HG02943 (cell line): Measurements from ENCODE around the gene NT5E.
"Not testable (repeated sequence)": the region's sequence is repeated elsewhere in the genome, so short reads cannot be mapped to it uniquely, and the experiment has no call there.

Experiments used
- ATAC-seq: cut with Tn5 transposase; IDR thresholded peaks from one replicate; pipeline ENCODE4 v1.9.1; 2021; ENCODE audit warnings: mild to moderate bottlenecking, low read depth, moderate library complexity; ENCODE audit not compliant: unreplicated experiment

Gene NT5E

DNA sequence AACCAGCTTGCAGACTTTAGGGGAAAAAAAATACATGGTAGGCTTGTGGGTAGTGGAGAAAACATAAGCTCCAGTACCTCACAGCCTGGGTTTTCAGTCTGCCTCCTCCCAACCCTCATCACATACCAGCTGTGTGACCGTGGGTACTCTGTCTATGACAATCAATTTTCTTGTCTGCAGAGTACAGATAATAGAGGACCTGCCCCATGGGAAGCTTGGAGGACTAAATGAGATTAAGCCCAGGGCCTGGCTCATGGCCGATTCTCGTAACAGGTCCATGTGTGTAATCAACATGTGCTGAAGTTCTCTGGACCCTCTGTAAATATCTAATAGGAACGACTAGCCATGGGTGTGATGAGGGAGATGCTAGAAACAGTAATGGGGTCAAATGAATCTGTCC is 34.0 kb downstream of the NT5E start:
- ATAC-seq, result no peak

DNA sequence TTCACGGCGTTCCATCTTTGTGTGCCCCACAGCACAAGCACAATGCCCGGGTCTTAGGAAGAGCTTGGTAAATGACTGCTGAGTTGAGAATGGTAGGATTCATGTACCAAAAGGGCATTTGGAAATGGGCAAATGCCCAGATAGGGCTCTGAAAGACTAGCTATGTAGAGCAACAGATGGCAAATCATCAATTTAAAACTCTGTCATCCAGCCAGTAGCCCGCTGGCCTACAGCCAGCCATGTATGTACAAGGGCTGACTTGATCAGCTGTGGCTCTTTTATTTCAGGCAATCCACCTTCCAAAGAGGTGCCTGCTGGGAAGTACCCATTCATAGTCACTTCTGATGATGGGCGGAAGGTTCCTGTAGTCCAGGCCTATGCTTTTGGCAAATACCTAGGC is 35.1 kb downstream of the NT5E start:
- ATAC-seq, result no peak

- ATAC-seq, result no peak
Observed at GRCh38 chr6:85490516-85491248, 40.8 kb downstream of the NT5E start.

DNA sequence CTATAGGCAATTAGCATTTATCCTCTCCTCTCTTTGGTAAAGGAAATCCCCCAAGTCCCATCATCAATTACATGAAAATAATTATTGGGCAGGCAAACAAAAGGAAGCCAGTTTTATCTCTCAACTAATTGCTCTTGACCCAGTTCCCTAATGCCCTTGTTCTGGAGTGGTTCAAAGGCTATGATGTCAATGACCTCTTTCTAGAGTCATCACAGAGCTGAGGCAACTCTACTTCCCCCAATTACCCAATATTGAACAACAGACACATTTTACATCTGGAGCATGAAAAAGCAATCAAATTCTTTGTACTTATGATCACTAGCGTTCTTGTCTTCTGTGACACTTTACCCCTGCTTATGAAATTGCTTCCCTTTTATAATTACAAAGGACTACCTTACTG is 43.5 kb downstream of the NT5E start:
- no peak for ATAC-seq

DNA sequence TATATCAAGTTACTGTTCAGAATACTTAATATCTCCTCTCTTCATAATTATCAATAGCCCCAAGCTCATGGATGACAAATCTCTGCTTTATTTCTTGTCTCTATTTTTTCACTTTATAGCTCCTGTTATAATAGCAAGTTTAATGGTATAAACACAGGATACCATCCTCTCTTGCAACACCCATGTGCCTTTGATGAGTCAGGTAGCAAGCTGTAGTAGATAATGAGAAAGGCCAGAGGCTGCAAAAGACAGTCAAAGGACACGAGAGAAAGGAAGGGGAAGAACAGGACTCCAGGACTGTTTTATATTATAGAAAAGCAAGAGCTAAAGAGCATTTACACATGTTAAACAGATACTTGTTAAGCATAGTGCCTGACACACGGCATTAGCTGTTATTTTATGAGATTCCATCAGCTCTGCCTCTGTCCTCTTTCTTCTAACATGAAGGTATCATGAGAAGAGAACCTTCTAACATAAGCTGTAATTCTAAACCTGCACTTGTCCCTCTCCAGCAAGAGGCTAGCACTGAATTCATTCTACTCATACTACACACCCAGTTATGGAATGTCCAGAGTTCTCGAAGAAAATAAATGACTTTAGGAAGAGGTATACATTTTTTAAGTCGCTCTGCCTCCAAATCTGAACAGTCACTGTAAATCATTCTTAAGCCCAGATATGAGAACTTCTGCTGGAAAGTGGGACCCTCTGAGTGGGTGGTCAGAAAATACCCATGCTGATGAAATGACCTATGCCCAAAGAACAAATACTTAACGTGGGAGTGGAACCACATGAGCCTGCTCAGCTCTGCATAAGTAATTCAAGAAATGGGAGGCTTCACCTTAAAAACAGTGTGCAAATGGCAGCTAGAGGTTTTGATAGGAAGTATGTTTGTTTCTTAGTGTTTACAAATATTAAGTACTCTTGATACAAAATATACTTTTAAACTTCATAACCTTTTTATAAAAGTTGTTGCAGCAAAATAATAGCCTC is 45.0 kb downstream of the NT5E start:
- no peak for ATAC-seq

DNA sequence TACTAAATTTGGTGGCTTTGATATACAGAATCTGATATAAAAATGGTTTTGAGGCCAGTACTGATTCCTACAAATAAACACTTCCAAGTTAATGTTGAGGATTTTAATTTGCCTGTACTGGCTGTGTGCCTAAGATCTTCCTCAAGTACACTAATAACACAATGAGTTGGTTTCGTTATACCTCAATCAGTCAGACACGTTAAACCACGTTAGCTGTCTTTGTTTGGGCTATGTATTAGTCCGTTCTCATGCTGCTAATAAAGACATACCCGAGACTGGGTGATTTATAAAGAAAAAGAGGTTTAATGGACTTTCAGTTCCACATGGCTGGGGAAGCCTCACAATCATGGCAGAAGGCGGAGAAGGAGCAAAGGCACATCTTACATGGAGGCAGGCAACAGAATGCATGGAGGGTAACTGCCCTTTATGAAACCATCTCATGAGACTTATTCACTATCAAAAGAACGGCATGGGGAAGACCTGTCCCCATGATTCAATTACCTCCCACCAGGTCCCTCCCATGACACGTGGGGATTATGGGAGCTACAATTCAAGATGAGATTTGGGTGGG is 46.2 kb downstream of the NT5E start:
- no peak for ATAC-seq

DNA sequence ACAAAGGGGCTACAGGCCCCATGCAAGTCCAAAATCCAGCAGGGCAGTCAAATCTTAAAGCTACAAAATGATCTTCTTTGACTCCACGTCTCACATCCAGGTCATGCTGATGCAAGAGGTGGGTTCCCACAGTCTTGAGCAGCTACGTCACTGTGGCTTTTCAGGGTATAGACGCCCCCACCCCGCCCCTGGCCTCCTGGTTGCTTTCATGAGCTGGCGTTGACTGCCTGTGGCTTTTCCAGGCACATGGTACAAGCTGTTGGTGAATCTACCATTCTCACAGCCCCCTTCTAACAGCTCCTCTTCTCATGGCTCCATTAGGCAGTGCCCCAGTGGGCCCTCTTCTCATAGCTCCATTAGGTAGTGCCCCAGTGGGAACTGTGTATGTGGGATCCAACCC is 47.0 kb downstream of the NT5E start:
- ATAC-seq, result no peak

DNA sequence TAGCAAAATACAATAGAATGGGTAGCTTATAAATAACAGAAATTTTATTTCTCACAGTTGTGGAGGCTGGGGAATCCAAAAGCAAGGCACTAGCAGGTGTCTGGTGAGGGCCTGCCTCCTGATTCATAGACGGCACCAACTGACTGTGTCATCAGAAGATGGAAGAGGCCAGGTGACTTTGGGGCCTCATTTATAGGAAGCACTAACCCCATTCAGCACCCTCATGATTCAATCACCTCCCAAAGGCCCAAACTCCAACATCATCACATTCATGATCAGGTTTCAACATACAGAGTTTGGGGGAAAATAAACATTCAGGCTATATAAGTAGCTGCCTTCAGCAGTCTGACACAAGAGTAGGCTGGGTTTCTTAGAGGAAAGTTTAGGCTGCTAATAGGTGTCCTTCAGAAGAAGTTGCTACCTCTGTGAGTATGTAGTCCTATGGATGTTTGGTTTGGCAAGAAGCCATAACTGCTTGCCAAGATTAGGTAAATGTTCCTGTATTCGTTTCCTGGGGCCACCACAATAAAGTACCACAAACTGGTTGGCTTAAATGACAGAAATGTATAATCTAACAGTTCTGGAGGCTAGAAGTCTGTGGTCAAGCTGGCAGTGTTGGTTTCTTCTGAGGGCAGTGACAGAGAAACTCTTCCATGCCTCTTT is 48.8 kb downstream of the NT5E start:
- no peak for ATAC-seq

- ATAC-seq, result no peak
Observed at GRCh38 chr6:85506441-85507093, 56.7 kb downstream of the NT5E start.

GRCh38 chr6:85516168-85516567 is 66.3 kb downstream of the NT5E start:
- no peak for ATAC-seq

GRCh38 chr6:85524281-85524680 is 74.4 kb downstream of the NT5E start:
- not testable (repeated sequence) for ATAC-seq

DNA sequence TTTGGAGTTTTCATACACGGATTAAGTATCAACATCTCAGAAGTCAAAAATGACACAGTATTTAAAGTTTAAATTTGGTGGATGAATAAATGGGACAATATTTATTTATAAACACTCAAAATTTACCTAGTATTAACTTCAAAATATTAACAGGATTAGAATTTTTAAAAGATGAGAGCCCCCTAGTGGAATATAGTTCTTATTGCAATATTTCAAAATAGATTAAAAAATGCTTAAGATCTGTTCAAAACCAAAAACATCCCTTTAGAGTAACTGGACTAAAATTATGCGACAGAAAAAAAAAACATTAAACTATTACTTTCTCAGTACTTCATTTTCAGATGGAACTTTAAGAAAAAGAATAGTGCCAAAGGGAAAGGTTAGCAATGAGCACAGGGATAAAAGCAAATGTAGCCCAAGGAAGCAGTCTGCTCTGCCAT is 87.2 kb downstream of the NT5E start:
- ATAC-seq, result no peak

DNA sequence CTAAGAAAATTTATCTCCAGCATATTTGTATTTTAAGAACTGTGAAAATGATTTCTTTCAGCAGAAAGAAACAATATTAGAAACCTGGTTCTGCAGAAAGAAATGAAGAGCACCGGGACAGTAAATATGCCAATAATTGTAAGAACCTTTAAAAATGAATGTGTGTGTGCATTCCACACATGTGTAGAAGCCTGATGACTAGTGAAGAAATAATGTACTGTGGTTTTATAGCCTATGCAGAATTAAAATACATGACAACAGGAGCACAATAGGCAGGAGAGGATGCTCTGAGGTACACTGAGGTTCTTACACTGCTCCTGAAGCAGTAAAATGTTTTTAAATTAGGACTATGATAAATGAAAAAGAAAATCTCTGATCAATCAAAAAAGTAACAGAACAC is 94.9 kb downstream of the NT5E start:
- no peak for ATAC-seq
